Activated CD8-positive, alpha-beta memory T cell treated with anti-CD3 and anti-CD28 coated beads for 24 hours (primary cell): Measurements from ENCODE around the gene PHETA1.
"Not testable (repeated sequence)": the region's sequence is repeated elsewhere in the genome, so short reads cannot be mapped to it uniquely, and the experiment has no call there.

Experiments
- DNase-seq: peaks from one replicate; pipeline ENCODE4 v3.0.0-alpha.2; 2020

PHETA1 gene

DNA sequence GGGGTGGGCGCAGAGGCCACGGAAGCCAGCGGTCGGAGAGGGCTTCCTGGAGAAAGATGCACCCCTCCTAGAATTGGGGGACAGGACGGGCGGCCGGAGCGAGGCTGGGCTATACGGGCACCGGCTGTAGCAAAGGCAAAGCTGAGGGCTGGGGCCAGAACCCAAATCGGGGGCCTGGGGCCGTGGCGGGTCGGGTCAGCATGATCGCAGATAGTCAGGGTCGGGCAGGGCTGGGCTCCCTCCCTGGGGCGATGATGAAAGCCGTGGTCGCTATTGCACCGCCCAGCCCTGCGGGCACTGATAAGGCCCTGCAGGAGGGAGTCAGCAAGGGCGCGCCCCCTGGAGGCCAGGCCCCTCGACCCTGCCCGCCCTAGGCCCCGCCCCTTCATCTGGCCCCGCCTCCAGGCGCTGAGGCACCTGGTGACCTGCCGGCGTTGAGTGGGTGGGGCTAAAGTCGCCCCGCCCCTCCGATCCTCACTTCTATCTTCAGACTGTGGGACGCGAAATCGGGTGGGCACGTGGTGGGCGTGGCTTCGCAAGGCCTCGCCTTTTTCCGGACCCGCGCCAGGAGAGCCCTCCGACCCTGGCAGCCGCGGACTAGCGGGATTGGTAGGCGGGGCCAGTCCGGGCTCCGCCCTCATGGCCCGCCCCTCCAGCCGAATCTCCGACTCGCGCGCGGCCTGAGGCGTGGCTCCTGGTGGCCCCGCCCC lies 36.4 kb upstream of the PHETA1 start:
- peak; percentile 100 for DNase-seq

DNA sequence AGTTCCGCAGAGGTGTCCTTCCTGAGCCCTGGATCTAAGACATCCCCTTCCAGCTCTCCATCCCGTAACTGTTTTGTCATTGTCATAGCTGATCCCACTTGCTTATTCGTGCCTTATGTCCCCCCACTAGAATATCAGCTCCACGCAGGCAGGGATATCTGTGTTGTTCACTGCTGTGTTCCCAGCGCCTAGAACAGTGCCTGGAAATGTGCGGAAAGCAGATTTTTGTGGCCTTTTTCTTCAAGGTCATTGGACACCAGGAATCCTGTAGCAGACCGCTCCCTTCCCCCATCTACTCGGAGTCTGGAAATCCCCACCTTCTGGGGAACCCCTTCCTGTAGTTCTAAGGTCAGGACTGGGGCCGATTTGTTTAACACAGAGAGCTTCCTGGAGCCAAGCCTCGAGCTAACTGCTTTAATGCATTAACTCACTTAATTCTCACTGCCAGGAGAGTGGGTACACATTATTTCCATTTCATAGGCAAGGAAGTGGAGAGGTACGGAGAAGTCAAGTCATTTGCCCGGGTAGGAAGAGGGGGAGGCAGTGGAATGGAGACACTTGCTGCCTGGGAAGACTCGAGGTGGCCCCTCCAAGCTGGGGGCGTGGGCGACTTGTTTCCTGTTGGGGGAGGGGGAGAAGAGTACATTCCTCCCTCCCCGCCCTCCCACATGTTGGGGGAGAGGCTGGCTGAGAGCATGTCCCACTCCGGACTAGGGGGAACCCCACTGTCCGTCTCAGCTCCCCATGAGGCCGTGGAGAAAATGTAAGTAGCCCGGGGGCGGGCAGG lies 35.7 kb upstream of the PHETA1 start:
- DNase-seq, result peak; percentile 92

DNA sequence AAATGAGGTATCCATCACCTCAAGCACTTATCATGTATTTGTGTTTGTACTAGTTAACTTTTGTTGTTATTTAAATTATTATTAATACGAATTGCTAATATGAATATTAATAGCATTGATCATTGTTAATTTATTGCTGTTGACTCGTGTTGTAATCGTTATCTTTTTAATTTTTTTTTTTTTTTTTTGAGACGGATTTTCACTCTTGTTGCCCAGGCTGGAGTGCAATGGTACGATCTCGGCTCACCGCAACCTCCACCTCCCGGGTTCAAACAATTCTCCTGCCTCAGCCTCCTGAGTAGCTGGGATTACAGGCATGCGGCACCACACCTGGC lies 33.6 kb upstream of the PHETA1 start:
- not testable (repeated sequence) for DNase-seq

DNA sequence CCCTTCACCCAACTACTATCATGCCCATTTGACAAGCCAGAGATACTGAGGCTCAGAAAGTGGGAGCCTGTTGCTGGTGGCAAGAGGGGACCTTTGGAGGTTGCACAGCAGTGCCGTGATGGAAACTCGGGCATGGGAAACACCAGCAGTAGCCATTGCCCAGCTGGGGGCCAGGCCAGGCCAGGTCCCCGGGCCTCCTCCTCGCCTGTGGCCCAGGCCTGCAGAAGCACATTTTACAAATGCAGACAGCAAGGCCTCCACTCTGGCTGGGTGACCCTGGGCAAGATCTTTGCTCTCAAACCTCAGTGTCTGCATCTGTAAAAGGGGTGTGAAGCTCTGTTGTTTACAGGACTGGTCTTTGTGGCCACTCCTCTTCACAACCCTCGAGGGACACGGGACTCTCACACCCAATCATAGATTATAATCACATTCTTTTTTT lies 32.3 kb upstream of the PHETA1 start:
- no peak for DNase-seq

DNA sequence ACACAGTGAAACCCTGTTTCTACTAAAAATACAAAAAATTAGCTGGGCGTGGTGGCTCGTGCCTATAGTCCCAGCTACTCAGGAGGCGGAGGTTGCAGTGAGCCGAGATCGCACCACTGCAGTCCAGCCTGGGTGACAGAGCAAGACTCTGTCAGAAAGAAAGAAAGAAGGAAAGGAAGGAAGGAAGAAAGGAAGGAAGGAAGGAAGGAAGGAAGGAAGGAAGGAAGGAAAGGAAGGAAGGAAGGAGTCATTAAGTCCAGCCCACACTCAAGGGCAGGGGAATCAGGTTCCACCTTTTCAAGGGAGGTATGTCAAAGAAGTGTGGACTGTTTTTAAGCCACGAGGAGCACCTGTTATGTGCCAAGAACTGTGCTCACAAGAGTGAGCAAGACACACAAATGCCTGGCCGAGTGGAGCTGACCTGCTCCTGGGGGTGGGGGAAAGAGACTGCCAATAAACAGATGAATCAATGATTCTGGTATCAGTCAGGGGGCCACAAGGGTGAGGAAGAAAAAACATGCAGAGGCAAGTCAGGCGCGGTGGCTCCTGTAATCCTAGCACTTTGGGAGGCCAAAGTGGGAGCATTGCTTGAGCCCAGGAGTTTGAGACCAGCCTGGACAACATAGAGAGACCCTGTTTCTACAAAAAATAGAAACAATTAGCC lies 31.0 kb upstream of the PHETA1 start:
- DNase-seq, result not testable (repeated sequence)

DNA sequence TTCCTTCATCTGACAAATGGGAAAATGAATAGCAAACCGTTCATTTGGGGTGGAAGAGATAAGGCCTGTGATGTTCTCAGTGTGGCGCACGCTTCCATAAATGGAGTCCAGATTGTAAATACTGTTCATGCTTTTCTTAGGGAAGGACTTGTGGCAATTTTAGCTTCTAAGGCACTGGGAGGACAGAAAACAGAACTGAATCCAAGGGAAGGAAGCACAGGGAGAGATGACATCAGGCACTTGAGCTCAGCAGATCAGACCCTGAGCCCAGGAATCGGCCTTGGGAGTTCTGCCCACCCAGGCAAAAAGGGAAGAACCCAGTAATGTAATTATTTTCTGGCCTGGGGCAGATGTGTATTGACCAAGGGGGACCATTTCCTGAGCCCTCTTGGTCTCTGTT lies 29.6 kb upstream of the PHETA1 start:
- peak; percentile 50 for DNase-seq

DNA sequence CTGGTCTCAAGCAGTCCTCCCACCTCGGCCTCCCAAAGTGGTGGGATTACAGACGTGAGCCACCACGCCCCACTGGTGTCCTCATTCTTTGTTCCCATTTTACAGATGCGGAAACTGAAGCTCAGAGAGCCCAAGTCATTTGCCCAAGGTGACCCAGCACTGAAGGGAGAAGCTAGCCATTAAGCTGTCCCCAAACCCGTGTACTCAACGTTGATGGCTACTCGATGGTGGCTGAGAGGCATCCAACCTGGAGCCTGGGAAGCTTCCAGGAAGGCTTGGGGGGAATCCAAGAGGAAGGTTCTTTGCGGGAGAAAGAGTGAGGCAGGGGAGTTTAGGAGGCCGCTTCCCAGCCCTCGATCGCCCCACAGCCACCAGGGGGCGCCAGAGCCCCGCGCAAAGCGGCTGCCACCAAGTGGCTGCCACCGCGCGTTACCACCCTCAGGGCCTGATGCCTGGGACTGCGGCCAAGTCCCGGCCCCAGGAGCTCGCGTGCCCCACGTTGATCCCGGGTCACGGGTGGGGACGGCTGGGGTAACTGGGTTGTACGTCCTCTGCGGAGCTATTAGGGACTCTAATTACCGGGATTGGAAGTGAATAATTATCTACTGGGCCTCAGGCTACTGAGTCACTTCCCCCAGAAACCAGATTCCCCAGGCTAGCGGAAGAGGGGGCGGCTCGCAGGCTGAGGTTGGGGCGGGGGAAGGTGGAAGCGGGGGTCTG lies 28.0 kb upstream of the PHETA1 start:
- DNase-seq, result peak; percentile 97

DNA sequence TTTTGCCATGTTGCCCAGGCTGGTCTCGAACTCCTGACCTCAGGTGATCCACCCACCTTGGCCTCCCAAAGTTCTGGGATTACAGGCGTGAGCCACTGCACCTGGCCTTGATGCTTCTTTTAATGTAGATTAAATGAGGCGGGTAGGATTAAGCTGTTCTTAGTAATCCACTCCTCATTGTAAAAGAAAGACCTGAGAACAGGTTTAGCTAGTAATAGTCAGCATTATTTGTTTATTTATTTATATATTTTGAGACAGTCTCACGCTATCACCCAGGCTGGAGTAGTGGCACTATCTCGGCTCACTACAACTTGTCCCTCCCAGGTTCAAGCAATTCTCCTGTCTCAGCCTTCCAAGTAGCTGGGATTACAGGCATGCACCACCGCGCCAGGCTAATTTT lies 27.4 kb upstream of the PHETA1 start:
- DNase-seq, result not testable (repeated sequence)

DNA sequence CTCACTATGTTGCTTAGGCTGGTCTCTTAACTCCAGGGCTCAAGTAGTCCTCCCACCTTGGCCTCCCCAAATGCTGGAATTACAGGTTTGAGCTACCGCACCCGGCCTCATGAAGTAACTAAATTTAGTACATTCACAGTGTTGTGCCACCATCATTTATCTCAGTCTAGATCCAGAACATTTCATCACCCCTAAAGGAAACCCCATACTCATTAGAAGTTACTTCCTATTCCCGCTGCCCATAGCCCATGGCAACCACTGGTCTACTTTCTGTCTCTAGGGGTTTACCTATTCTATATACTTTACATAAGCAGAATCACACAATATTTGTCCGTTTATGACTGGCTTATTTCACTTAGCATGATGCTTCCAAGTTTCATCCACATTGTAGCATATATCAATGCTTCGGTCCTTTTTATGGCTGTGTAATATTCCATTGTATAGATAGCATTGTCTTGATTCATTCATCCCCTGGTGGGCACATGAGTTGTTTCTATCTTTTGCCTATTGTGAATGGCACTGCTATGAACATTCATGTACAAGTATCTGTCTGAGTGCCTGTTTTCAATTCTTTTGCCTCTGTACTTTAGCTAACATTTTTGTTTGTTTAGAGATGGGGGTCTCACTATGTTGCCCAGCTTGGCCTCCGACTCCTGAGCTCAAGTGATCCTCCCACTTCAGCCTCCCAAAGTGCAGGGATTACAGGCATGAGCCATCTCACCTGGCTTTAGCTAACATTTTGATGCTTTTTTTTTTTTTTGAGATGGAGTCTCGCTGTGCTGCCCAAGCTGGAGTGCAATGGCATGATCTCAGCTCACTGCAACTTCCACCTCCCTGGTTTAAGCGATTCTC lies 26.7 kb upstream of the PHETA1 start:
- no peak for DNase-seq

DNA sequence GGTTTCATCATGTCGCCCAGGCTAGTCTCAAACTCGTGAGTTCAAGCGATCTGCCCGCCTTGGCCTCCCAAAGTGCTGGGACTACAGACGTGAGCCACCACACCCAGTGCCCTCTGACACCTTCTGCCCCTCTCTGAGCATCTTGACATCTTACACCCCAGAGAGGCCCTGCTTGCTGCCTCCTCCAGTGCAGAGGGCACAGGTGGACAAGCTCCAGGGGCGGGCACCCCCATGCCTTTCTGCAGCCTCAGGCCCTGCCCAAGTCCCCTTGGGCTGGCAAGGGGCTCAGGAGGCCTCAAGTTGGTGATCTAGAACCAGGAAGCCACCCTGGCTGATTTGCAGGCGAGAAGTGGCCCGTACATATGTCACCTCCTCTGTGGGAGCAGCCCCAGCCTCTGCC lies 25.6 kb upstream of the PHETA1 start:
- DNase-seq, result no peak

DNA sequence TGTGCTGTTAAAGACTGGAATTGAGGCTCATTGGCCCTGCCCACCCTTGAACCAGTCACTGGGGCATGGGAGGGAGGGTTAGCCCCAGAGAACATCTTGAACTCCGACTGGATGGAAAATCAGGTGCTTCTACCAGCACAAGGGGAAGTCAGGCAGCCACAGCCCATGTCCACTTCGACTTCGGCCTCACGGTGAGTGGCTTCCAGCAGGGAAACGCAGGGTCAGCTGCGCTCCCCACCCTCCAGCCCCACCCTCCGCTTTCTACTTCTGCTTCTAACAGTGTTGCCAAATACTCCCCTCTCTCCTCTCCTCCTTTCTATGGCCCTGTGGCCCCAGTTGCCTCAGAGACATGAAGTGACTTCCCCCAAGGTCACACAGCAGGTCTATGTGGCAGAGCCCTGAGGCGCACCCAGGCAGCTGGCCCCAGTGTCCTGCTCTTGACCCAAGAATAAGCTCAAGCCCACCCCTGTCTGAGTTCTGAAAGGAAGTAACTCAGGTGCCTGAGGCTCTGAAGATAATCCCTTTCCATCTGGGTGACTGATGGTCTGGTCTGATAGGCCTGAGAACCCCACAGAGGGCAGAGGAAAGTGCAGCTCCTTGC lies 24.9 kb upstream of the PHETA1 start:
- DNase-seq, result peak; percentile 51

DNA sequence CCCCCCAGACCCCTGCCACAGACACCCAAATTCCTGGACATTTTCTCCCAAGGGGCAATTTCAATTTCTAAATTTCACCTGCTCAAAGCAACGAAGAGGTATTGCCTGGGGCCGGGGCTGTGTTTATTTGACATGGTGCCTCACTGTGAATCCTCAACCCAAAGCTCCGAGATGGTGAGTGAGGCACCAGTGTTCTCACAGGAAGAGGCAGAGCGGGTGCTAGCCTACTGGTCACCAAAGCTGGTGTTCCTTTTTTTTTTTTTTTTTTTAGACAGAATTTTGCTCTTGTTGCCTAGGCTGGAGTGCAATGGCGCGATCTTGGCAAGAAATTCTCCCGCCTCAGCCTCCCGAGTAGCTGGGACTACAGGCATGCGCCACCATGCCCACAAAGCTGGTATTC lies 22.0 kb upstream of the PHETA1 start:
- no peak for DNase-seq

DNA sequence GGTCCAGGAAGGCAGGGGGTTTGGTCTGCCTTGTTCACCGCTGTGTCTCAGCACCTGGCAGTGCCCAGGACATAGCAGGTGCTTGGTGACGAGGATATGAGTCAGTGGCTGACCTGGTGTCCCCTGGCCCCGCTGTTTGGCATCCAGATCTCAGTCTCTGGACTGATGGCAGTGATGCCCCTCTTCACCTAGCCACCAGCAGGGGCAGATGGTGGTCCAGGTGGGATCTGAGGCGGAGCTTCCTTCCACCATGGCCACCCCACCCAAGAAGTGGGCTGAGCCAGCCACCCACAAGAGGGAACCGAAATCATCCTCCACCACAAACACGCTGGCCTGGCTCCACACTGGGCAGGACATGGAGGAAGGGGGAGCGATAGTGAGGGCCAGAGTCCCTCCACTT lies 20.7 kb upstream of the PHETA1 start:
- no peak for DNase-seq

DNA sequence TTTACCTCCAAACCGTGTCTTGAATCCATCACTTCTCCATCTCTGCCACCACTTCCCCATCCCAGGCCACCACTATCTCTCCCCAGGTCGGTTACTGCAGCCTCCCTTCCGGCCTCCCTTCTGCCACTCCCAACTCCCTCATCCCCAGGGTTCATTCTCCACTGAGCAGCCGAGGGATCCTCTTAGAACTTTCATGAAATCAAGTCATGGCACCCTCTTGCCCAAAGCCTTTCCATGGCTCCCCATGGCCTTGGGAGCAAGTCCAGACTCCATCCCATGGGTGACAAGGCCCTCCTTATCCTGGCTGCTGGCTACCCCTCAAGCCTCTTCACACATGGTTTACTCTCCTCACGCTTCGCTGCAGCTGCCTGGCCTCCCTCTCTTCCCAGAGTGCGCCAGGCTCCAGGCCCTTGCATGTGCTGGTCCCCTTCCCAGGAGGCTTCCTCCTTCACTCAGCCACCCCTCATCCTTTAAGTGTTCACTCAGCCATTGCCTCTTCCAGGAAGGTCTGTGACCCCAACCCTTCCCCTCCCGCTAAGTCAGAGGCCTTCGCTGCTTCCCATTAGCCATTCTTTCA lies 18.9 kb upstream of the PHETA1 start:
- no peak for DNase-seq

DNA sequence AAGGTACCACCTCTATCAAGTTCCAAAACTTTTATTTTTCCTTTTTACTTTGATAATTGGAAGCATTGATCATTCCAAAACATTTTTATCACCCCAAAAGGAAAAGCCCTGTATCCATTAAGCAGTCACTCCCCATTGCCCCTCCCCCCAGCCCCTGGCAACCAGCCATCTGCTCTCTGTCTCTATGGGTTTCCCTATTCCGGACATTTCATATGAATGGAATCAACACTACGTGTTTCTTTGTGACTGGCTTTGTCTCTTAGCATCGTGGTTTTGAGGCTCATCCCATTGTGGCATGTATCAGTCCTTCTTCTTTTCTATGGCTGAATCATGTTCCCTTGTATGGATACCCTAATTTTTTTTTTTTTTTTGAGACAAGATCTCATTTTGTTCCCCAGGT lies 18.0 kb upstream of the PHETA1 start:
- DNase-seq, result no peak

DNA sequence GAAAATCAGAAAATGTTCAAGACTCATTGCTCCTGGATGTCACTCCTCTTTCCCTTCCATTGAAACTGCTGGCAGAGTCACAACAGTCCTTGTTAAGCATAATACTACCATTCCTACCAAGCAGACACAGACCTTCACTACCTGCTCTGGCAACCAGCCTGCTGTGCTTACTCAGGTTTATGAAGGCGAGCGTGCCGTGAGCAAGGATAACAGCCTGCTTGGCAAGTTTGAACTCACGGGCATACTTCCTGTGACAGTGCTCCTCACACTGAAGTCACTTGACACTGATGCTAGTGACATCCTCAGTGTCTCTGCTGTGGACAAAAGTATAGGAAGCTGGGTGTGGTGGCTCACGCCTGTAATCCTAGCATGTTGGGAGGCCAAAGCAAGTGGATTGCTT lies 15.7 kb upstream of the PHETA1 start:
- DNase-seq, result no peak

DNA sequence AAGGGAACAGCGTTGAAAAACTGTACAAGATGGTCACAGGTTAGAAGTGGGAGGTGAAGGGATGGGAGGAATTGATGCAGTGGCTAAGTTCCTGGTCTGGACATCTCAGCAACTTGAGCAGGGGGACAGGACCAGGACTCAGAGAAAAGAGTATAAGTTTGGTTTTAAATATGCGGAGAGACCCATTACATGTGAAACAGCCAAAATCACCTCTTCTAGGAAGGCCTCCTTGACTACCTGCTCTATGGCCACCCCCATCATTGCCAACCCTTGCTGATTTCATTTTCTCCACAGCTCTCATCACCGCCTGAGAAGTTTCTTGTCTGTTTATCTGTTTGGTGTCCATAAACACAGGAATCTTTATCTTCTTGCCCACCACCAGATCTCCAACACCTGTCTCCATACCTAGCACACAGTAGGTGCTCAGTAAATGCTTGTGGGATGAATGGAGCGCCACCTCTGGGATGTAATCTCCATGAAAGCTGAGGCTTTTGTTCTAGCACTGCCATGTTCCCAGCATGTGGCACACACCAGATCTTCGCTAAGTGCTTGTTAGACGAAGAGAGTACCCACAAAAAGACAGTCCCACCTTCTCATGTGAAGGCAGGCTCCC lies 11.2 kb upstream of the PHETA1 start:
- DNase-seq, result no peak

DNA sequence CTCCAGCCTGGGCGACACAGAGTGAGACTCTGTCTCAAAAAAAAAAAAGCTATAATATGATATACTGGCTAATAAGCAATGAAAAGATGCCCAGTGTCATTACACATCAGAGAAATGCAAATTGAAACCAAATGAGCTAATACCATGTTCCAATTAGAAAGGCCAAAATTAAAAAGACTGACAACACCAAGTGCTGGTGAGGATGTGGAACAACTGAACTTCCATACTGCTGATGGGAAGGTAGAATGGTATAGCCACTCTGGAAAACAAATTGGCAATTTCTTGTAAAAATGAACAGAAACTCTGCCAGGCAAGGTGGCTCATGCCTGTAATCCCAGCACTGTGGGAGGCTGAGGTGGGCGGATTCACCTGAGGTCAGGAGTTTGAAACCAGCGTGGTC lies 8.5 kb upstream of the PHETA1 start:
- no peak for DNase-seq

DNA sequence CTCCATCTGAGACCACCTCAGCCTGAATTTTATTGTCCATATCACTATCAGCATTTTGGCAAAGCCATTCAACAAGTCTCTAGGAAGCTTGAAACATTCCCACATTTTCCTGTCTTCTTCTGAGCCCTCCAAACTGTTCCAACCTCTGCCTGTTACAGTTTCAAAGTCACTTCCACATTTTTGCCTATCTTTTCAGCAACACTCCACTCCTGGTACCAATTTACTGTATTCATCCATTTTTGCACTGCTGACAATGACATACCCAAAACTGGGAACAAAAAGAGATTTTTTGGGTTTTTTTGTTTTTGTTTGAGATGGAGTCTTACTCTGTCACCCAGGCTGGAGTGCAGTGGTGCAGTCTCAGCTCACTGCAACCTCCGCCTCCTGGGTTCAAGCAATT lies 4.3 kb upstream of the PHETA1 start:
- not testable (repeated sequence) for DNase-seq

DNA sequence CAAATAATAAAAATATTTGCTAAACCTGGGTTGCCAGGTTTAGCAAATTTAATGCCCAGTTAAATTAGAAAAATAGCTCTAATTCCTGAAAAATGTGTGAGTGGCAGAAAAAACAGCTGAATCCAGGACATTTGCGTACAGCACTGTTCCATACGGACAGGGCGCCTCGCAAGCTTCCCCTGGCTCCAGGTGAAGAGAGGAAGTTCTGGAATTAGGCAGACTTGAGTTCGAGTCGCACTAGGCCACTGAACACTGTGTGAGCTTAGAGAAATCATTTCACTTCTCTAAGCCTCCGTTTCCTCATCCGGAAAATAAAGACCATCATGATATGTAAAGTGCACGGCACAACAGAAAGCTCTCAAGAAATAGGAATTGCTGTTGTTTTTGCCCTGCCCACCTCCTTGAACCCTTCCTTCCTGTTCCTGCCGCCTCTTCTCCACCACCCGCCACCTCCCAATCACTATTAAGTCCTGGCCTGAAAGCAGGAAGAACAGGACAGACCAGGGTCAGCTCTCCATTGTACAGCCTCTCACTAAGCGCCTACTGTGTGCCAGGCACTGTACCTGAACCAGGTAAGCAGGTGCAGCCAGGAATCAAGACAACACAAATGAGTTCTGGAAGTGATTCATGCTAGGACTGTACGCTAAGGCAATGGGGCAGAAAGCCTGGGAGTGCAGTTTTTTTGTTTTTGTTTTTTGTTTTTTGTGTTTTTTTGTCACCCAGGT lies 763 bp upstream of the PHETA1 start:
- no peak for DNase-seq
